ENCODE measurements around the gene TSHR. TPM values are rescaled to one million over a fixed set of nuclear protein-coding genes. Genes with fewer than 3 reads are reported as not detected.

Gene TSHR
- total and polyA plus RNA-seq, 2 experiments from 2014 or later = 0.59 to 0.78 TPM

DNA sequence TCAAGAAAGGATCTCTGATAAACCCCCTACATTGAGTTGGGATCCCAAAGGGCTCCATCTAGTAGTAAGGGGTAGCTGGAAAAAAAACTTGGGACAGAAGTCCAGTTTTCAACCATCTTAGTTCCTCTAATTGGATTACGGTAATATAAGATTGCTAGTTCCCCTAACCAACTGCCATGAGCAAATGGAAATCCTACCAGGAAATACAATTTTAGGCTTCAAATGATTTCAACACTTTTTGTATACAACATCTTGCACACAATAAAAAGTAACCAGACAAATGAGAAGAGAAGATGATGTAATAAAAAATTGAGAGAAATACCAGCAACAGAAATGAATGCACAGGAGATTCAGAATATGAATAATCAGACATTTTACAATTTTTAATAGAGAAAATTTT is 73.0 kb downstream of the TSHR start:
- Histone ChIP-seq H3K4me2 (no peak overlapping the region), H3K27ac (ENCODE audit: low read depth) (no peak overlapping the region), H3K79me2 (replicated peaks; ENCODE audit: insufficient read depth) (no peaks in the 10 kb centered on the region), H3K4me3 (no peak overlapping the region), H2AFZ (no peak overlapping the region), H4K20me1 (replicated peaks; ENCODE audit: insufficient read depth) (no peaks in the 10 kb centered on the region), H3K9me2 (ENCODE audit: insufficient read depth) (no peaks in the 10 kb centered on the region), H3K36me3 (ENCODE audit: insufficient read depth) (no peaks in the 10 kb centered on the region), H3K4me1 (ENCODE audit: insufficient read depth) (no peaks in the 10 kb centered on the region), H3K27me3 (ENCODE audit: insufficient read depth) (no peaks in the 10 kb centered on the region), H3F3A (replicated peaks; ENCODE audit: low read depth) (no peaks in the 10 kb centered on the region)
- no peak for TF ChIP-seq NANOG (IDR thresholded peaks at IDR 0.05; ENCODE audit: borderline replicate concordance)
- TF ChIP-seq STAT1 (IDR thresholded peaks at IDR 0.05; ENCODE audit: unreplicated experiment) = no peak
- TF ChIP-seq, protein P1, sequence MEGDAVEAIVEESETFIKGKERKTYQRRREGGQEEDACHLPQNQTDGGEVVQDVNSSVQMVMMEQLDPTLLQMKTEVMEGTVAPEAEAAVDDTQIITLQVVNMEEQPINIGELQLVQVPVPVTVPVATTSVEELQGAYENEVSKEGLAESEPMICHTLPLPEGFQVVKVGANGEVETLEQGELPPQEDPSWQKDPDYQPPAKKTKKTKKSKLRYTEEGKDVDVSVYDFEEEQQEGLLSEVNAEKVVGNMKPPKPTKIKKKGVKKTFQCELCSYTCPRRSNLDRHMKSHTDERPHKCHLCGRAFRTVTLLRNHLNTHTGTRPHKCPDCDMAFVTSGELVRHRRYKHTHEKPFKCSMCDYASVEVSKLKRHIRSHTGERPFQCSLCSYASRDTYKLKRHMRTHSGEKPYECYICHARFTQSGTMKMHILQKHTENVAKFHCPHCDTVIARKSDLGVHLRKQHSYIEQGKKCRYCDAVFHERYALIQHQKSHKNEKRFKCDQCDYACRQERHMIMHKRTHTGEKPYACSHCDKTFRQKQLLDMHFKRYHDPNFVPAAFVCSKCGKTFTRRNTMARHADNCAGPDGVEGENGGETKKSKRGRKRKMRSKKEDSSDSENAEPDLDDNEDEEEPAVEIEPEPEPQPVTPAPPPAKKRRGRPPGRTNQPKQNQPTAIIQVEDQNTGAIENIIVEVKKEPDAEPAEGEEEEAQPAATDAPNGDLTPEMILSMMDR (conservative IDR thresholded peaks at IDR 0.05; ENCODE audit: low read depth in 2 of 2) = no peak
- TF ChIP-seq, protein P2, sequence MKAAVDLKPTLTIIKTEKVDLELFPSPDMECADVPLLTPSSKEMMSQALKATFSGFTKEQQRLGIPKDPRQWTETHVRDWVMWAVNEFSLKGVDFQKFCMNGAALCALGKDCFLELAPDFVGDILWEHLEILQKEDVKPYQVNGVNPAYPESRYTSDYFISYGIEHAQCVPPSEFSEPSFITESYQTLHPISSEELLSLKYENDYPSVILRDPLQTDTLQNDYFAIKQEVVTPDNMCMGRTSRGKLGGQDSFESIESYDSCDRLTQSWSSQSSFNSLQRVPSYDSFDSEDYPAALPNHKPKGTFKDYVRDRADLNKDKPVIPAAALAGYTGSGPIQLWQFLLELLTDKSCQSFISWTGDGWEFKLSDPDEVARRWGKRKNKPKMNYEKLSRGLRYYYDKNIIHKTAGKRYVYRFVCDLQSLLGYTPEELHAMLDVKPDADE (IDR thresholded peaks at IDR 0.05) = no peak
- no peak for TF ChIP-seq CREB1 (CRISPR knock-in tag; IDR thresholded peaks at IDR 0.05; ENCODE audit: low read depth)
- TF ChIP-seq ZNF114 (CRISPR knock-in tag; IDR thresholded peaks at IDR 0.05) = no peak
- Mint-ChIP-seq H3K4me3 (no peak overlapping the region), H3K27ac (no peak overlapping the region), H3K27me3 (ENCODE audit: insufficient read depth, low read depth, poor library complexity) (no peaks in the 10 kb centered on the region), H3K36me3 (ENCODE audit: low read depth) (no peaks in the 10 kb centered on the region), H3K9me3 (no peaks in the 10 kb centered on the region), H3K4me1 (no peaks in the 10 kb centered on the region)
- no peak for DNase-seq (ENCODE audit: low spot score)
- no peak for ATAC-seq

DNA sequence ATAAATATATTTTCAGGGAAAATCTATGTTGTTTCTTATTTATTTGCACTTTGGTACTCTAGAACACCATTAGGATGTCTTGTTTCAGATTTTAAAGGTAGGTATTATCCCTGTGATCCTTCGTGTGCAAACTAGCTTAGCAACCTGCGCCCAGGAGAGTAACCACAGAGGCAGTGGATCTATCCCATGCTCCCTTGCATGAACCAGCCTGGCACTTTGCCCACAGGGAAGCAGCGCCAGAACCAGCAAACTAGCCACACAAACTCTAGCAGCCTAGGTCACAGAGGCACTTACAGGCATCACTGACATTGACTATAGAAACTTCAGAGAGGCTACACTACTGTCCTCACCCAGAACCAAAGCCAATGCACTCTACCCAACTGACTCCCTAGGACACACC is 76.1 kb downstream of the TSHR start:
- Histone ChIP-seq H2AFZ (no peak overlapping the region), H3K79me2 (replicated peaks; ENCODE audit: insufficient read depth) (no peaks in the 10 kb centered on the region), H4K20me1 (replicated peaks; ENCODE audit: insufficient read depth) (no peaks in the 10 kb centered on the region), H3K27me3 (ENCODE audit: insufficient read depth) (no peaks in the 10 kb centered on the region), H3K4me1 (ENCODE audit: insufficient read depth) (no peaks in the 10 kb centered on the region), H3K9me2 (ENCODE audit: insufficient read depth) (no peaks in the 10 kb centered on the region), H3K27ac (ENCODE audit: low read depth) (no peak overlapping the region), H3F3A (replicated peaks; ENCODE audit: low read depth) (no peaks in the 10 kb centered on the region), H3K4me3 (no peak overlapping the region), H3K4me2 (no peak overlapping the region), H3K36me3 (ENCODE audit: insufficient read depth) (no peaks in the 10 kb centered on the region)
- DNase-seq (ENCODE audit: low spot score) = no peak
- no peak overlapping the region for H3K27ac Mint-ChIP-seq
- 0 out of 3 replicates have a peak, but pooled peaks cover 6% of the 10 kb centered on the region for H3K36me3 Mint-ChIP-seq (ENCODE audit: low read depth)
- no peak overlapping the region for H3K4me3 Mint-ChIP-seq
- H3K27me3 Mint-ChIP-seq (ENCODE audit: insufficient read depth, low read depth, poor library complexity) = peaks cover 2% of the 10 kb centered on the region
- no peaks in the 10 kb centered on the region for H3K4me1 Mint-ChIP-seq
- no peak for TF ChIP-seq POLR2AphosphoS5 (IDR thresholded peaks at IDR 0.05; ENCODE audit: low read depth)
- TF ChIP-seq STAT1 (IDR thresholded peaks at IDR 0.05; ENCODE audit: unreplicated experiment) = no peak
- TF ChIP-seq, protein P1 (conservative IDR thresholded peaks at IDR 0.05; ENCODE audit: low read depth in 2 of 2) = no peak
- TF ChIP-seq, protein P3, sequence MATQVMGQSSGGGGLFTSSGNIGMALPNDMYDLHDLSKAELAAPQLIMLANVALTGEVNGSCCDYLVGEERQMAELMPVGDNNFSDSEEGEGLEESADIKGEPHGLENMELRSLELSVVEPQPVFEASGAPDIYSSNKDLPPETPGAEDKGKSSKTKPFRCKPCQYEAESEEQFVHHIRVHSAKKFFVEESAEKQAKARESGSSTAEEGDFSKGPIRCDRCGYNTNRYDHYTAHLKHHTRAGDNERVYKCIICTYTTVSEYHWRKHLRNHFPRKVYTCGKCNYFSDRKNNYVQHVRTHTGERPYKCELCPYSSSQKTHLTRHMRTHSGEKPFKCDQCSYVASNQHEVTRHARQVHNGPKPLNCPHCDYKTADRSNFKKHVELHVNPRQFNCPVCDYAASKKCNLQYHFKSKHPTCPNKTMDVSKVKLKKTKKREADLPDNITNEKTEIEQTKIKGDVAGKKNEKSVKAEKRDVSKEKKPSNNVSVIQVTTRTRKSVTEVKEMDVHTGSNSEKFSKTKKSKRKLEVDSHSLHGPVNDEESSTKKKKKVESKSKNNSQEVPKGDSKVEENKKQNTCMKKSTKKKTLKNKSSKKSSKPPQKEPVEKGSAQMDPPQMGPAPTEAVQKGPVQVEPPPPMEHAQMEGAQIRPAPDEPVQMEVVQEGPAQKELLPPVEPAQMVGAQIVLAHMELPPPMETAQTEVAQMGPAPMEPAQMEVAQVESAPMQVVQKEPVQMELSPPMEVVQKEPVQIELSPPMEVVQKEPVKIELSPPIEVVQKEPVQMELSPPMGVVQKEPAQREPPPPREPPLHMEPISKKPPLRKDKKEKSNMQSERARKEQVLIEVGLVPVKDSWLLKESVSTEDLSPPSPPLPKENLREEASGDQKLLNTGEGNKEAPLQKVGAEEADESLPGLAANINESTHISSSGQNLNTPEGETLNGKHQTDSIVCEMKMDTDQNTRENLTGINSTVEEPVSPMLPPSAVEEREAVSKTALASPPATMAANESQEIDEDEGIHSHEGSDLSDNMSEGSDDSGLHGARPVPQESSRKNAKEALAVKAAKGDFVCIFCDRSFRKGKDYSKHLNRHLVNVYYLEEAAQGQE (IDR thresholded peaks at IDR 0.05; ENCODE audit: unreplicated experiment) = no peak
- TF ChIP-seq ZNF331 (CRISPR knock-in tag; IDR thresholded peaks at IDR 0.05; ENCODE audit: low read depth) = no peak
- H3K9me3 Mint-ChIP-seq = peaks cover 7% of the 10 kb centered on the region
- ATAC-seq = no peak
